C4-2B (cell line): Measurements from ENCODE around the gene ABHD17C.
"Not testable (repeated sequence)": the region's sequence is repeated elsewhere in the genome, so short reads cannot be mapped to it uniquely, and the experiment has no call there.

Experiments
- H3K27ac ChIP-seq: fragments of 450-650 bp; 2 replicates; pipeline ENCODE4 v1.5.1; 2017
- ZFX ChIP-seq: fragments of 450-650 bp; IDR thresholded peaks from 2 replicates; pipeline ENCODE4 v1.6.1; 2017
- TF ChIP-seq, protein P1 (sequence below): fragments of 450-650 bp; conservative IDR thresholded peaks from 2 replicates; pipeline ENCODE4 v1.5.1; 2017; ENCODE audit warnings: mild to moderate bottlenecking

The ABHD17C gene

DNA sequence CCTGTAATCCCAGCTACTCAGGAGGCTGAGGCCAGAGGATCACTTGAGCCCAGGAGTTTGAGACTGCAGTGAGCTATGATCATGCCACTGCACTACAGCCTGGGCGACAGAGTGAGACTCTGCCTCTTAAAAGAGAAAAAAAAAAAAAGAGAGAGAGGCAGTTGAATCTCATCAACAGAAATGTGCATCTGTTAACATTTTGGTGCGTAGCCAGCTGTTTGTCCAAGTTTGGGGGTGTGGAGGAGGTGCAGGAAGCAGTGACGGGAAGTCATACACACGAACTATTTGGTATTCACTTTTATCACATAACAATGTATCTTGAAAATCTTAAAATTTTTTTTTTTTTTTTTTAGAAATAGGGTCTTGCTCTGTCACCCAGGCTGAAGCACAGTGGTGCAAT lies 65.8 kb downstream of the ABHD17C start:
- TF ChIP-seq, protein P1, sequence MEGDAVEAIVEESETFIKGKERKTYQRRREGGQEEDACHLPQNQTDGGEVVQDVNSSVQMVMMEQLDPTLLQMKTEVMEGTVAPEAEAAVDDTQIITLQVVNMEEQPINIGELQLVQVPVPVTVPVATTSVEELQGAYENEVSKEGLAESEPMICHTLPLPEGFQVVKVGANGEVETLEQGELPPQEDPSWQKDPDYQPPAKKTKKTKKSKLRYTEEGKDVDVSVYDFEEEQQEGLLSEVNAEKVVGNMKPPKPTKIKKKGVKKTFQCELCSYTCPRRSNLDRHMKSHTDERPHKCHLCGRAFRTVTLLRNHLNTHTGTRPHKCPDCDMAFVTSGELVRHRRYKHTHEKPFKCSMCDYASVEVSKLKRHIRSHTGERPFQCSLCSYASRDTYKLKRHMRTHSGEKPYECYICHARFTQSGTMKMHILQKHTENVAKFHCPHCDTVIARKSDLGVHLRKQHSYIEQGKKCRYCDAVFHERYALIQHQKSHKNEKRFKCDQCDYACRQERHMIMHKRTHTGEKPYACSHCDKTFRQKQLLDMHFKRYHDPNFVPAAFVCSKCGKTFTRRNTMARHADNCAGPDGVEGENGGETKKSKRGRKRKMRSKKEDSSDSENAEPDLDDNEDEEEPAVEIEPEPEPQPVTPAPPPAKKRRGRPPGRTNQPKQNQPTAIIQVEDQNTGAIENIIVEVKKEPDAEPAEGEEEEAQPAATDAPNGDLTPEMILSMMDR = no peak
- TF ChIP-seq ZFX = no peak
- H3K27ac ChIP-seq = no peak overlapping the region

DNA sequence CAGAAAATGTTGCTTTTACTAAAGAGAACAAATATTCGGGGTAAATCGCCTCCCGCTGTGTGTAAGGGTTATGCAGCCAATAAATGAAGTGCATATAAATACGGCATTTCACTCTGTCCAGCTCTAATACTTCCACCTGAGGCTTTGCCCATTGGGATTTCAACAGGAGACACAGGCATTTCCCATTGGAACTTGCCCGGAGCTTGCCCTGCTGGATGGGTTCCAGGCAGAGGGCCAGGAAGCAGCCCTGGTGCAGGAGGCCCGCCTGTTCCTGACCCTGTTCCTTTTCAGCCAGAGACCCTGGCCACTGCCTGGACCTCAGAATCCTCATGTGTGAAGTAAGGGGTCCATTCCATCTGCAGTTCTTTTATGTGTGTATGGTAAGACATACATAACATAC lies 66.6 kb downstream of the ABHD17C start:
- H3K27ac ChIP-seq = no peak overlapping the region
- TF ChIP-seq, protein P1 = no peak
- no peak for TF ChIP-seq ZFX

DNA sequence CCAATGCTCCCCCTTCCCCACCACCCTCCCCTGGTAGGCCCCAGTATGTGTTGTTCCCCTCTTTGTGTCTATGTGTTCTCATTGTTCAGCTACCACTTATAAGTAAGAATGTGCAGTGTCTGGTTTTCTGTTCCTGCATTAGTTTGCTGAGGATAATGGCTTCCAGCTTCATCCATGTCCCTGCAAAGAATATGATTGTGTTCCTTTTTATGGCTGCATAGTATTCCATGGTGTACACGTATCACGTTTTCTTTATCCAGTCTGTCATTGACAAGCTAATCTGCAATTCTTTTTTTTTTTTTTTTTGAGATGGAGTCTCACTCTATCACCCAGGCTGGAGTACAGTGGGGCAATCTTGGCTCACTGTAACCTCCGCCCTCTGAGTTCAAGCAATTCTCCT lies 68.1 kb downstream of the ABHD17C start:
- not testable (repeated sequence) for H3K27ac ChIP-seq

DNA sequence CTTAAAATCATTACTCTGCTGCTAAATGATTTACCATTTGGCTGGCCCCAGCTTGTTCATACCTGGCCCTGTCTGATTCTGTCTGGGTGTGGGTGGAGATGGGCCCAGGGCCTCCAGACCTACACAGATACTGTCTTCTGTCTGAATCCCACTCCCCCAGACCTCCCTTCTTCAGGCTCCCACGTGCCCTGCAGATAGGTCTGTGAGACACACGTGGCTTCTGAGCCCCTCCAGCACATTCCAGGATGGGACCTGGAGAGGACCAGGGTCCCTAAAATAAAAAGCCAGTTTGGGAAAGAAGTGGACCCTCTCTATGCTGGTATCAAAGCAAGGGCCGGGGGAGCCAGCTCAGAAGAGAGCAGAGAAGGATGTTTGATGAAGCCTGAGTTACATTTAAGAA lies 69.4 kb downstream of the ABHD17C start:
- no peak overlapping the region for H3K27ac ChIP-seq
- TF ChIP-seq ZFX = no peak
- TF ChIP-seq, protein P1 = no peak

DNA sequence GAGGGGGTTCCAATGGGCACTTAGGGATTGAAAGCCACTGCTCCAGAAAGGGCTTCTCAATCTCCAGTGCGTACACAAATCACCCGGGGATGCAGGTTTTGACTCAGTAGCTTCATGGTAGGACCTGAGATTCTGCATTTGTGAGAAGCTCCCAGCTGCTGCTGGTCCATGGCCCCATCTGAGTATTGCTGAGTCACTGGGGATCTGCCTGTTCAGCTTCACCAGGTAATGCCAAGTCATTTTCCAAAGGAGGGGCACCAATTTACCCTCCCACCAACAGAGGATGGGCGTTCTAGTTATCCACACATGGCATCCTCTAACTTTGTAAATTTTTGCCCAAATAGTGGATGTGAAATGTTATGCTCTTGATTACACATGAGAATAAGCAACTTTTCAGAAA lies 71.2 kb downstream of the ABHD17C start:
- no peak overlapping the region for H3K27ac ChIP-seq
- TF ChIP-seq, protein P1 = no peak
- no peak for TF ChIP-seq ZFX

DNA sequence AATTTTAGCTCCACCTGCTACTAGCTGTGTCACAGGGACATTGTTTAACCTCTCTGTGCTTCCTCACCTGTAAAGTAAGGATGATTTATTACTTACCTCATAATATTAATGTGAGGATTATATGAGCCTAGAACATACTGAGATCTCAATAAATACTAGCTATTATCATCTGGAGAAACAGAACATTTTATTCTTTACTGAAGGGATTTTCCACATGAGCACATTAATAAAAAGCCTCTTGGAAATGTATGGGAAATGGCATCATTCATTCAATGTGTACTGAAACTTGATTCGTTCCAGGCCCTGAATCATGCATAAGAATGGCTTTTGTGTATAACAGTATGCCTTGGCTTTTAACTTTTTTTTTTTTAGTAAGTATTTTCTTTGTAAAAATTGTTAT lies 73.0 kb downstream of the ABHD17C start:
- no peak overlapping the region for H3K27ac ChIP-seq
- no peak for TF ChIP-seq ZFX
- TF ChIP-seq, protein P1 = no peak

DNA sequence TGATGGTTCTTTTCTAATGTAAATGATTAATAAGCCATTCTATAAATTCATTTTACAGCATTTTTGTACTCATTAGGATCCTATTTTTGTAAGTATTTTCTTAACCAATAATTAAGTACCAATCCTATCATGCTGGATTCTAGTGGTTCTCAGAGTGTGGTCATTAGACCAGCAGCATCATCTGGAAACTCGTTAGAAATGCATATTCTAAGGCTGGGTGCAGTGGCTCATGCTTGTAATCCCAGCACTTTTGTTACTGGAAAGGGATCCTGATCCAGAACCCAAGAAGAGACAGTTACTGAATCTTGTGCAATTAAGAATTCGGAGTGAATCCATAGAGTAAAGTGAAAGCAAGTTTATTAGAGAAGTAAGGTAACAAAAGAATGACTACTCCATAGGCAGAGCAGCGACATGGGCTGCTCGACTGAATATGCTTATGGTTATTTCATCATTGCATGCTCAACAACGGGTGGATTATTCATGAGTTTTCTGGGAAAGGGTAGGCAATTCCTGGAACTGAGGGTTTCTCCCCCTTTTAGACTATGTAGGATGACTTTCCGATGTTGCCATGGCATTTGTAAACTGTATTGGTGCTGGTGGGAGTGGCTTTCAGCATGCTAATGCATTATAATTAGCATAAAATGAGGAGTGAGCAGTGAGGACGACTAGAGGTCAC lies 74.2 kb downstream of the ABHD17C start:
- H3K27ac ChIP-seq = no peak overlapping the region
- TF ChIP-seq, protein P1 = no peak
- TF ChIP-seq ZFX = no peak

DNA sequence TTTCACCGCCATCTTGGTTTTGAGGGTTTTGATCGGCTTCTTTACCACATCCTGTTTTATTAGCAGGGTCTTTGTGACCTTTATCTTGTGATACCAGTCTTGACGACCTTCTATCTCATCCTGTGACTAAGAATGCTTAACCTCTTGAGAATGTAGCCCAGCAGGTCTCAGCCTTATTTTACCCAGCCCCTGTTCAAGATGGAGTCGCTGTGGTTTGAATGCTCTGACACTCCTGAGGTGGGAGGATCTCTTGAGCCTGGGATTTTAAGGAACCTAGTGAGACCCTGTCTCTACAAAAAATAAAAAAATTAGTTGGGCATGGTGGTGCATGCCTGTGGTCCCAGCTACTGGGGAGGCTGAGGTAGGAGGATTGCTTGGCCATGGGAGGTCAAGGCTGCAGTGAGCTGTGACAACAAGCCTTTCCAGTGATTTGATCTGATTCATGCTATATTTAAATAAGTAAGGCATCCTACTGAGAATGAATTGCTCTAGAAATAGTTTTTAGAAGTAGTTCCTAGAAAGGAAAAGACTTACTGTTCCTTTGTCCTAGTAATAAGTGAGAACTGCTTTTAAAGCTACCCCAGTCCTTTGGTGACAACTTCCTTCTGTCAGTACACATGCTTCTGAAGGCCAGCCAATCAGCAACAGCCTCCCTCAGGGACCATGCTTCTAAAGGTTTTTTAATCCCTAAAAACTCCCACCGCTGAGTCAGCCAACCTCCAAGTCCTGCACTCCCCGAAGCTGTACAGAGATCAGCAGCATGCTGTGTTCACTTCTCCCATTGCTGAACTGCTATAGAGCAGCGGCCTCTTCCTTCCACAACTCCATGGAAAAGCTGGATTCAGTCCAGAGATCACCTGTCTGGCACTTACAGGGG lies 75.0 kb downstream of the ABHD17C start:
- H3K27ac ChIP-seq = no peak overlapping the region
- no peak for TF ChIP-seq ZFX
- TF ChIP-seq, protein P1 = no peak
